Smooth muscle cell (in vitro differentiated cells): ENCODE results near the gene ENTPD6. TPM values are rescaled to one million over a fixed set of nuclear protein-coding genes. Genes with fewer than 3 reads are reported as not detected.

ENCODE experiments used
- DNase-seq: peaks from one replicate; lab custom pipeline; 2025; ENCODE audit not compliant: unreplicated experiment; lab: John Stamatoyannopoulos, UW
- H2AFZ ChIP-seq: fragments of 200-600 bp; sonication (generic); 2 replicates; pipeline ENCODE4 v1.6.0; 2016; ENCODE audit warnings: antibody characterized with exemption, low read depth, mild to moderate bottlenecking
- H3F3A ChIP-seq: fragments of 200-600 bp; sonication (generic); 2 replicates; pipeline ENCODE4 v1.6.0; 2017; ENCODE audit warnings: antibody characterized with exemption, low read depth
- H3K27ac ChIP-seq: fragments of 200-600 bp; sonication (generic); 2 replicates; pipeline ENCODE4 v1.5.1; 2016; ENCODE audit warnings: low read depth, mild to moderate bottlenecking
- H3K27me3 ChIP-seq: fragments of 200-600 bp; sonication (generic); 2 replicates; pipeline ENCODE4 v1.6.1; 2016; ENCODE audit warnings: low read depth, mild to moderate bottlenecking
- H3K36me3 ChIP-seq: fragments of 200-600 bp; sonication (generic); 2 replicates; pipeline ENCODE4 v1.5.1; 2016; ENCODE audit warnings: low read depth
- H3K4me1 ChIP-seq: fragments of 200-600 bp; sonication (generic); 2 replicates; pipeline ENCODE4 v1.5.1; 2016; ENCODE audit warnings: low read depth
- H3K4me2 ChIP-seq: fragments of 200-600 bp; sonication (generic); 2 replicates; pipeline ENCODE4 v1.6.0; 2016; ENCODE audit warnings: mild to moderate bottlenecking
- H3K4me3 ChIP-seq: fragments of 200-600 bp; sonication (generic); 2 replicates; pipeline ENCODE4 v1.5.1; 2016; ENCODE audit warnings: mild to moderate bottlenecking
- H3K79me2 ChIP-seq: fragments of 200-600 bp; sonication (generic); 2 replicates; pipeline ENCODE4 v1.6.0; 2016; ENCODE audit warnings: low read depth, mild to moderate bottlenecking
- H3K9ac ChIP-seq: fragments of 200-600 bp; sonication (generic); 2 replicates; pipeline ENCODE4 v1.6.0; 2016; ENCODE audit warnings: low read depth
- H3K9me3 ChIP-seq: fragments of 200-600 bp; sonication (generic); replicated peaks from 2 replicates; pipeline ENCODE4 v1.5.1; 2016; ENCODE audit warnings: low read depth
- H4K20me1 ChIP-seq: fragments of 200-600 bp; sonication (generic); 2 replicates; pipeline ENCODE4 v1.6.0; 2016; ENCODE audit warnings: low read depth
- CTCF ChIP-seq: fragments of 200-600 bp; sonication (generic); IDR thresholded peaks from 2 replicates; pipeline ENCODE4 v1.5.1; 2017; ENCODE audit warnings: borderline replicate concordance, mild to moderate bottlenecking, antibody characterized with exemption; ENCODE audit not compliant: insufficient read depth, poor library complexity, severe bottlenecking
- WGBS: methylation state at CpG from one replicate; pipeline ENCODE4 v1.1.7; 2016; ENCODE audit warnings: low lambda C conversion rate; 5-methylcytosine and 5-hydroxymethylcytosine counted together
- polyA plus RNA-seq: library from polyadenylated mRNA; unstranded; fragments of >200 nt; fragmentation: Nextera tagmentation; extraction: Ambion mirVana; gene quantifications from 2 replicates; pipeline ENCODE4 v1.2.1, GENCODE V29; 2016
- total RNA-seq: library from RNA; depleted of rRNA; stranded (reverse); fragments of >200 nt; gene quantifications from 2 replicates; pipeline ENCODE4 v1.2.3, GENCODE V29; 2014

The ENTPD6 gene
- total and polyA plus RNA-seq, 2 experiments from 2014 or later: 12.6 to 19.9 TPM

GRCh38 chr20:25199473-25200260, 4.2 kb downstream of the ENTPD6 start:
- Histone ChIP-seq H3F3A (no peaks in the 10 kb centered on the region), H3K4me3 (no peak overlapping the region), H3K27ac (no peak overlapping the region), H3K27me3 (no peaks in the 10 kb centered on the region), H3K79me2 (peaks cover 51% of the 10 kb centered on the region), H4K20me1 (peaks cover 64% of the 10 kb centered on the region), H3K36me3 (no peaks in the 10 kb centered on the region), H3K9me3 (no peaks in the 10 kb centered on the region), H3K4me1 (peaks cover 14% of the 10 kb centered on the region), H3K9ac (no peak overlapping the region), H2AFZ (no peak overlapping the region), H3K4me2 (no peak overlapping the region)
- no peak for DNase-seq
- no peak for TF ChIP-seq CTCF
- 95% methylated on average over 5 of the region's 5 CpGs for WGBS

- Histone ChIP-seq H3K27me3 (no peaks in the 10 kb centered on the region), H2AFZ (no peak overlapping the region), H3K4me1 (peaks cover 5% of the 10 kb centered on the region), H3K79me2 (peaks cover 47% of the 10 kb centered on the region), H3F3A (no peaks in the 10 kb centered on the region), H3K27ac (no peak overlapping the region), H4K20me1 (peaks cover 83% of the 10 kb centered on the region), H3K9ac (no peak overlapping the region), H3K4me2 (no peak overlapping the region), H3K4me3 (no peak overlapping the region), H3K36me3 (no peaks in the 10 kb centered on the region), H3K9me3 (no peaks in the 10 kb centered on the region)
- WGBS: 83% methylated on average over 2 of the region's 2 CpGs
- no peak for DNase-seq
- no peak for TF ChIP-seq CTCF
Observed at GRCh38 chr20:25203089-25203488, 7.6 kb downstream of the ENTPD6 start.

GRCh38 chr20:25203871-25204320, 8.4 kb downstream of the ENTPD6 start:
- no peaks in the 10 kb centered on the region for H3K36me3 ChIP-seq
- no peak overlapping the region for H3K4me2 ChIP-seq
- no peak for DNase-seq
- no peak overlapping the region for H2AFZ ChIP-seq
- no peak for TF ChIP-seq CTCF
- H3K4me3 ChIP-seq: no peak overlapping the region
- H3K9ac ChIP-seq: no peak overlapping the region
- H3K4me1 ChIP-seq: peaks cover 5% of the 10 kb centered on the region
- WGBS: 91% methylated on average over 1 of the region's 1 CpG
- peaks cover 47% of the 10 kb centered on the region for H3K79me2 ChIP-seq
- H4K20me1 ChIP-seq: peaks cover 79% of the 10 kb centered on the region
- no peaks in the 10 kb centered on the region for H3K9me3 ChIP-seq
- no peaks in the 10 kb centered on the region for H3K27me3 ChIP-seq
- no peak overlapping the region for H3K27ac ChIP-seq
- no peaks in the 10 kb centered on the region for H3F3A ChIP-seq
